Measurements from ENCODE around the gene PPP2R5D.

Gene PPP2R5D

GRCh38 chr6:42984001-42984923 is at the start of gene PPP2R5D:
PPP2R5D (plus strand) TSS chr6:42984570; CDS start chr6:42984678, 108 bp downstream.
- peak within 1 kb of the TSS; percentile 82 for H3K4me3 ChIP-seq (ENCODE audit: low read depth, low read length)
- TF ChIP-seq CTCF (IDR thresholded peaks at IDR 0.05; ENCODE audit: borderline replicate concordance, insufficient read depth, low read depth, low read length) = no peak

GRCh38 chr6:42935322-42935721 is 49.0 kb upstream of the PPP2R5D start:
- no peak for TF ChIP-seq CTCF (IDR thresholded peaks at IDR 0.05; ENCODE audit: borderline replicate concordance, insufficient read depth, low read depth, low read length)

GRCh38 chr6:42936398-42936797 is 48.0 kb upstream of the PPP2R5D start:
- no peak for TF ChIP-seq CTCF (IDR thresholded peaks at IDR 0.05; ENCODE audit: borderline replicate concordance, insufficient read depth, low read depth, low read length)
- no peak overlapping the region for H3K4me3 ChIP-seq (ENCODE audit: low read depth, low read length)

More at GRCh38 chr6:42935322-42935721, 49.0 kb upstream of the PPP2R5D start:
- H3K4me3 ChIP-seq (ENCODE audit: low read depth, low read length) = no peak overlapping the region

- no peak for TF ChIP-seq CTCF (IDR thresholded peaks at IDR 0.05; ENCODE audit: borderline replicate concordance, insufficient read depth, low read depth, low read length)
Measured at GRCh38 chr6:42937548-42938427, 46.6 kb upstream of the PPP2R5D start.

GRCh38 chr6:42938428-42938796 is 46.0 kb upstream of the PPP2R5D start:
- TF ChIP-seq CTCF (IDR thresholded peaks at IDR 0.05; ENCODE audit: borderline replicate concordance, insufficient read depth, low read depth, low read length) = no peak
- H3K4me3 ChIP-seq (ENCODE audit: low read depth, low read length) = no peak overlapping the region

More at GRCh38 chr6:42937548-42938427, 46.6 kb upstream of the PPP2R5D start:
- H3K4me3 ChIP-seq (ENCODE audit: low read depth, low read length) = no peak overlapping the region

GRCh38 chr6:42938987-42939809 is 45.2 kb upstream of the PPP2R5D start:
- H3K4me3 ChIP-seq (ENCODE audit: low read depth, low read length) = no peak overlapping the region
- no peak for TF ChIP-seq CTCF (IDR thresholded peaks at IDR 0.05; ENCODE audit: borderline replicate concordance, insufficient read depth, low read depth, low read length)

Measured in GM12875 (cell line).